ENCODE data around the gene IL20. TPM values are rescaled to one million over a fixed set of nuclear protein-coding genes. Genes with fewer than 3 reads are reported as not detected.

IL20 gene
- total RNA-seq, 4 donors from 2014 or later: not detected

DNA sequence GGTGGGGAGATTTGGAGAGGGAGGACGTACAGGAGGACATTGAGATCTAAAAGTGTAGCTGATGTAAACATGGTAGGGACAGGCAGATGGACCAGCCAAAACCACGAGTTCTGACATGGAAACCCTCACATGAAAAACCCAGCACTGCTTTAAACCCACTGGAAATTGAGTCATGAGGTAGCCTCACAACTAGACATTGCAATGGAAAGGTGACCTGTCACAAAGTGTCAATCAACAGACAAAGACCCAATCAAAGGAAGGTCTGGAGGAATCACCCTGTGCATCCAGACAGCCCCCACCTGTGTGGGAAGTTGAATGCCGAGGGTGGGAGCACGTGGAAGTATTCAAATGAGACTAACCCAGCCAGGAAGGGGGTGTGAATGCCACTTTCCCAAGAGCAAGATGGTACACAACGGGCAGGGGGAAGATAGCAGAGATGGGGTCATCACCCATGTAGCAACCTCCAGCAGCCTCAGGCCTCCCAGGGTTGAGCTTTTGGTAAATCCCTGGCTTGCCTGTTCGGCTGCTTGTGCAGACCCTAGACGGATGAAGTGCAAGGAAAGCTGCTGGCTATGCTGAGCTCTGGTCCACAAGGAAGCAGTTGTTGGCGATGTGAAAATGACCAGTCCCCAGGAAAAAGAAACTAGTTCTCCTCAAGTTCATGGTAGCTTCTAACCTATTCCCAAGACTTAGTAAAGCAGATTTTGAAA is 50.7 kb downstream of the IL20 start:
- H3K36me3 ChIP-seq: no peaks in the 10 kb centered on the region
- ATAC-seq: no peak
- peaks cover 0 to 13% (median 0%) of the 10 kb centered on the region in 3 donors for H3K4me1 ChIP-seq
- no peaks in the 10 kb centered on the region for H3K9me3 ChIP-seq
- no peak overlapping the region for H3K4me3 ChIP-seq
- TF ChIP-seq, protein P1, sequence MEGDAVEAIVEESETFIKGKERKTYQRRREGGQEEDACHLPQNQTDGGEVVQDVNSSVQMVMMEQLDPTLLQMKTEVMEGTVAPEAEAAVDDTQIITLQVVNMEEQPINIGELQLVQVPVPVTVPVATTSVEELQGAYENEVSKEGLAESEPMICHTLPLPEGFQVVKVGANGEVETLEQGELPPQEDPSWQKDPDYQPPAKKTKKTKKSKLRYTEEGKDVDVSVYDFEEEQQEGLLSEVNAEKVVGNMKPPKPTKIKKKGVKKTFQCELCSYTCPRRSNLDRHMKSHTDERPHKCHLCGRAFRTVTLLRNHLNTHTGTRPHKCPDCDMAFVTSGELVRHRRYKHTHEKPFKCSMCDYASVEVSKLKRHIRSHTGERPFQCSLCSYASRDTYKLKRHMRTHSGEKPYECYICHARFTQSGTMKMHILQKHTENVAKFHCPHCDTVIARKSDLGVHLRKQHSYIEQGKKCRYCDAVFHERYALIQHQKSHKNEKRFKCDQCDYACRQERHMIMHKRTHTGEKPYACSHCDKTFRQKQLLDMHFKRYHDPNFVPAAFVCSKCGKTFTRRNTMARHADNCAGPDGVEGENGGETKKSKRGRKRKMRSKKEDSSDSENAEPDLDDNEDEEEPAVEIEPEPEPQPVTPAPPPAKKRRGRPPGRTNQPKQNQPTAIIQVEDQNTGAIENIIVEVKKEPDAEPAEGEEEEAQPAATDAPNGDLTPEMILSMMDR (IDR thresholded peaks at IDR 0.05): no peak
- TF ChIP-seq POLR2AphosphoS5 (IDR thresholded peaks at IDR 0.05) (no peak), EP300 (IDR thresholded peaks at IDR 0.05) (no peak), POLR2A (IDR thresholded peaks at IDR 0.05) (no peak)
- H3K27me3 ChIP-seq: peaks cover 37% of the 10 kb centered on the region
- H3K27ac ChIP-seq: no peak overlapping the region
- WGBS, 2 donors (ENCODE audit: low coverage in 1 of 2): 40 to 78% methylated on average over 2 to 7 of the region's 8 CpGs

DNA sequence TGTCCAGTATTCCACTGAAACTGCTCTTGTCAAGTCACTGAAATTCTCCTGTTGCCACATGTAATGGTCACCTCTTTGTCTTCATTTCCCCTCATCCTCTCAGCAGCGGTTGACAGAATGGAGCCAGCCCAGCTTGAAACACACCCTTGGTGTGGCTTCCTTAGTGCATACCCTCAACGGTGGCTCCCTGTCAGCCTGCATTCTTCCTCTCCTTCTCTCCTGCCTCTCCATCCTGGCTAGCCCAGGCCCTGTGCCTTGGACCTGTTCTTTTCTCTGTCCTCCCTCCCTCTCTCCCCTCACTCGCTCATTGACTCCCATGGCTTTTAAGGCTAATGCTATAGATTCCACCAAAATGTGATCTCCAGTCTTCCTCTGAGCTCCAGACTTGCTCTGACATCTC is 52.7 kb downstream of the IL20 start:
- TF ChIP-seq POLR2A (IDR thresholded peaks at IDR 0.05): no peak
- TF ChIP-seq EP300 (IDR thresholded peaks at IDR 0.05): no peak
- TF ChIP-seq, protein P1 (IDR thresholded peaks at IDR 0.05): no peak
- TF ChIP-seq POLR2AphosphoS5 (IDR thresholded peaks at IDR 0.05): no peak
- Histone ChIP-seq H3K4me3 (no peak overlapping the region), H3K36me3 (no peaks in the 10 kb centered on the region), H3K27me3 (peaks cover 32% of the 10 kb centered on the region), H3K9me3 (no peaks in the 10 kb centered on the region), H3K27ac (no peak overlapping the region), H3K4me1 (no peaks in the 10 kb centered on the region)
- no peak for ATAC-seq
- 79 to 88% methylated on average over 1 to 3 of the region's 3 CpGs for WGBS, 2 donors (ENCODE audit: low coverage in 1 of 2)

Other genes starting within 250 kb of the IL20 start
- gene DYRK3, start 230.1 kb upstream of the IL20 start, total RNA-seq: 10 to 100 TPM in 1 of 4 donors, 1 to 10 TPM in 3; 5.0 to 14.9 (median 8.4) TPM
- 10 to 100 TPM; 45.0 to 77.4 (median 55.5) TPM for gene MAPKAPK2, start 180.7 kb upstream of the IL20 start, total RNA-seq
- gene IL19, start 94.8 kb upstream of the IL20 start, total RNA-seq: under 1 TPM in 1 of 4 donors, not detected in 3; 0.27 TPM
- 1 to 10 TPM in 3 of 4 donors, under 1 TPM in 1; 0.45 to 9.3 (median 2.3) TPM for gene IL10, start 93.1 kb upstream of the IL20 start, total RNA-seq
- gene IL24, start 31.8 kb downstream of the IL20 start, total RNA-seq: not detected
- 1 to 10 TPM in 3 of 4 donors, not detected in 1; 1.0 to 4.1 (median 1.6) TPM for gene FCMR, start 56.3 kb downstream of the IL20 start, total RNA-seq
- gene PIGR, start 80.8 kb downstream of the IL20 start, total RNA-seq: 100 to 1,000 TPM in 1 of 4 donors, under 1 TPM in 3; 0.16 to 256 (median 0.35) TPM
- under 1 TPM in 1 of 4 donors, not detected in 3; 0.39 TPM for gene FCAMR, start 104.8 kb downstream of the IL20 start, total RNA-seq
- gene C1orf116, start 167.1 kb downstream of the IL20 start, total RNA-seq: 1 to 10 TPM in 2 of 4 donors, under 1 TPM in 1, not detected in 1; 0.19 to 3.7 (median 1.4) TPM
- 10 to 100 TPM in 1 of 4 donors, 1 to 10 TPM in 3; 6.9 to 11.7 (median 8.8) TPM for gene YOD1, start 185.6 kb downstream of the IL20 start, total RNA-seq
- 1 to 10 TPM; 3.4 to 6.7 (median 5.3) TPM for gene PFKFB2, start 187.7 kb downstream of the IL20 start, total RNA-seq
- gene C4BPB, start 223.2 kb downstream of the IL20 start, total RNA-seq: 1 to 10 TPM in 2 of 4 donors, not detected in 2; 1.6 to 2.7 TPM
- 1 to 10 TPM in 1 of 4 donors, not detected in 3; 3.1 TPM for gene C4BPA, start 238.6 kb downstream of the IL20 start, total RNA-seq